ENCODE results near the gene MFSD6. TPM values are rescaled to one million over a fixed set of nuclear protein-coding genes. Genes with fewer than 3 reads are reported as not detected.

Gene MFSD6
- total RNA-seq, 1 donor from 2014 or later = 37.4 TPM

GRCh38 chr2:190455358-190456095 lies 47.4 kb downstream of the MFSD6 start:
- Histone ChIP-seq H3K36me3 (ENCODE audit: control insufficient read depth, insufficient read depth, low read length) (no peaks in the 10 kb centered on the region), H3K27me3 (ENCODE audit: control insufficient read depth, insufficient read depth, low read length) (no peaks in the 10 kb centered on the region), H3K4me3 (ENCODE audit: low read depth, low read length) (no peak overlapping the region)
- TF ChIP-seq CTCF (IDR thresholded peaks at IDR 0.05; ENCODE audit: insufficient read depth, low read length, severe bottlenecking) = no peak
- no peak for FAIRE-seq
- no peak for DNase-seq (ENCODE audit: low read depth)

GRCh38 chr2:190456833-190457232 lies 48.7 kb downstream of the MFSD6 start:
- Histone ChIP-seq H3K27me3 (ENCODE audit: control insufficient read depth, insufficient read depth, low read length) (no peaks in the 10 kb centered on the region), H3K36me3 (ENCODE audit: control insufficient read depth, insufficient read depth, low read length) (no peaks in the 10 kb centered on the region), H3K4me3 (ENCODE audit: low read depth, low read length) (no peak overlapping the region)
- no peak for FAIRE-seq
- no peak for TF ChIP-seq CTCF (IDR thresholded peaks at IDR 0.05; ENCODE audit: insufficient read depth, low read length, severe bottlenecking)
- DNase-seq (ENCODE audit: low read depth) = no peak

GRCh38 chr2:190457256-190457655 lies 49.1 kb downstream of the MFSD6 start:
- no peak for TF ChIP-seq CTCF (IDR thresholded peaks at IDR 0.05; ENCODE audit: insufficient read depth, low read length, severe bottlenecking)
- FAIRE-seq (no peak), DNase-seq (ENCODE audit: low read depth) (no peak)
- Histone ChIP-seq H3K36me3 (ENCODE audit: control insufficient read depth, insufficient read depth, low read length) (no peaks in the 10 kb centered on the region), H3K4me3 (ENCODE audit: low read depth, low read length) (no peak overlapping the region), H3K27me3 (ENCODE audit: control insufficient read depth, insufficient read depth, low read length) (no peaks in the 10 kb centered on the region)

- FAIRE-seq (peak; percentile 96), DNase-seq (ENCODE audit: low read depth) (no peak)
- Histone ChIP-seq H3K36me3 (ENCODE audit: control insufficient read depth, insufficient read depth, low read length) (no peaks in the 10 kb centered on the region), H3K4me3 (ENCODE audit: low read depth, low read length) (no peak overlapping the region), H3K27me3 (ENCODE audit: control insufficient read depth, insufficient read depth, low read length) (no peaks in the 10 kb centered on the region)
- no peak for TF ChIP-seq CTCF (IDR thresholded peaks at IDR 0.05; ENCODE audit: insufficient read depth, low read length, severe bottlenecking)
Measured at GRCh38 chr2:190458352-190459107, 50.4 kb downstream of the MFSD6 start.

GRCh38 chr2:190459881-190460280 lies 51.7 kb downstream of the MFSD6 start:
- TF ChIP-seq CTCF (IDR thresholded peaks at IDR 0.05; ENCODE audit: insufficient read depth, low read length, severe bottlenecking) = no peak
- no peak overlapping the region for H3K4me3 ChIP-seq (ENCODE audit: low read depth, low read length)
- no peaks in the 10 kb centered on the region for H3K36me3 ChIP-seq (ENCODE audit: control insufficient read depth, insufficient read depth, low read length)
- H3K27me3 ChIP-seq (ENCODE audit: control insufficient read depth, insufficient read depth, low read length) = no peaks in the 10 kb centered on the region
- FAIRE-seq (no peak), DNase-seq (ENCODE audit: low read depth) (no peak)
